SK-N-SH (cell line): ENCODE measurements around the gene SHLD1.

Experiments used
- CHD2 ChIP-seq: fragments of 150-350 bp; IDR thresholded peaks from 2 replicates; pipeline ENCODE4 v1.6.1; 2018; ENCODE audit warnings: low read length; ENCODE audit not compliant: partially characterized antibody
- CTCF ChIP-seq: fragments of 200-600 bp; sonication (generic); IDR thresholded peaks from 2 replicates; pipeline ENCODE4 v1.6.1; 2017; ENCODE audit warnings: antibody characterized with exemption, mild to moderate bottlenecking, moderate library complexity
- EZH2phosphoT487 ChIP-seq: fragments of 200-600 bp; sonication (generic); IDR thresholded peaks from 2 replicates; pipeline ENCODE4 v1.6.1; 2017; ENCODE audit warnings: low read depth, mixed run types, mild to moderate bottlenecking, antibody characterized with exemption, moderate library complexity, borderline replicate concordance
- FOSL2 ChIP-seq: IDR thresholded peaks from 2 replicates; pipeline ENCODE4 v1.4.0; 2012; ENCODE audit warnings: low read depth, mild to moderate bottlenecking, moderate library complexity, borderline replicate concordance
- FOXM1 ChIP-seq: IDR thresholded peaks from 2 replicates; pipeline ENCODE4 v1.4.0; 2012; ENCODE audit warnings: low read depth, mild to moderate bottlenecking
- GABPA ChIP-seq: IDR thresholded peaks from 2 replicates; pipeline ENCODE4 v1.4.0; 2012; ENCODE audit warnings: low read depth, mild to moderate bottlenecking
- RXRA ChIP-seq: IDR thresholded peaks from 2 replicates; pipeline ENCODE4 v1.4.0; 2012; ENCODE audit warnings: low read depth, mild to moderate bottlenecking, borderline replicate concordance
- SMC3 ChIP-seq: IDR thresholded peaks from 2 replicates; pipeline ENCODE4 v1.6.1; 2012; ENCODE audit warnings: low read depth, low read length, improper control_type of control experiment
- TCF12 ChIP-seq: IDR thresholded peaks from 2 replicates; pipeline ENCODE4 v1.4.0; 2012
- YY1 ChIP-seq: IDR thresholded peaks from 2 replicates; pipeline ENCODE4 v1.4.0; 2012; ENCODE audit warnings: low read depth, mild to moderate bottlenecking
- TF ChIP-seq, protein P1 (sequence below): fragments of 150-350 bp; IDR thresholded peaks from 2 replicates; pipeline ENCODE4 v1.6.1; 2017; ENCODE audit warnings: antibody characterized with exemption, low read length, low read depth, borderline replicate concordance

- TF ChIP-seq CTCF (no peak), GABPA (no peak), CHD2 (no peak), SMC3 (no peak), FOSL2 (no peak), RXRA (no peak), EZH2phosphoT487 (no peak), YY1 (no peak), FOXM1 (no peak), TCF12 (no peak)
- TF ChIP-seq, protein P1, sequence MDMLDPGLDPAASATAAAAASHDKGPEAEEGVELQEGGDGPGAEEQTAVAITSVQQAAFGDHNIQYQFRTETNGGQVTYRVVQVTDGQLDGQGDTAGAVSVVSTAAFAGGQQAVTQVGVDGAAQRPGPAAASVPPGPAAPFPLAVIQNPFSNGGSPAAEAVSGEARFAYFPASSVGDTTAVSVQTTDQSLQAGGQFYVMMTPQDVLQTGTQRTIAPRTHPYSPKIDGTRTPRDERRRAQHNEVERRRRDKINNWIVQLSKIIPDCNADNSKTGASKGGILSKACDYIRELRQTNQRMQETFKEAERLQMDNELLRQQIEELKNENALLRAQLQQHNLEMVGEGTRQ: no peak
These were observed 12.2 kb upstream of the SHLD1 start for GRCh38 chr20:5737966-5738365.
